Activated naive CD8-positive, alpha-beta T cell treated with anti-CD3 and anti-CD28 coated beads for 36 hours (primary cell): Measurements from ENCODE around the gene UGDH. TPM values are rescaled to one million over a fixed set of nuclear protein-coding genes. Genes with fewer than 3 reads are reported as not detected.
"Not testable (repeated sequence)": the region's sequence is repeated elsewhere in the genome, so short reads cannot be mapped to it uniquely, and the experiment has no call there.

Source experiments
- DNase-seq: peaks from one replicate; pipeline ENCODE4 v3.0.0; 2021
- H3K27ac Mint-ChIP-seq: one replicate; pipeline ENCODE4 v1.8.0; 2022; ENCODE audit warnings: mild to moderate bottlenecking, moderate library complexity, mixed read lengths
- H3K27me3 Mint-ChIP-seq: one replicate; pipeline ENCODE4 v1.8.0; 2022; ENCODE audit warnings: mild to moderate bottlenecking, mixed read lengths
- H3K36me3 Mint-ChIP-seq: one replicate; pipeline ENCODE4 v1.8.0; 2021; ENCODE audit warnings: mild to moderate bottlenecking, mixed read lengths
- H3K4me1 Mint-ChIP-seq: one replicate; pipeline ENCODE4 v1.8.0; 2021; ENCODE audit warnings: mixed read lengths
- H3K4me3 Mint-ChIP-seq: one replicate; pipeline ENCODE4 v1.8.0; 2022; ENCODE audit warnings: mild to moderate bottlenecking, moderate library complexity, mixed read lengths
- H3K9me3 Mint-ChIP-seq: one replicate; pipeline ENCODE4 v1.8.0; 2022; ENCODE audit warnings: mixed read lengths
- total RNA-seq, 2 experiments: library from RNA; stranded (reverse); gene quantifications; one replicate each; pipeline ENCODE4 v1.2.3, GENCODE V29; 2021

Gene UGDH
- total RNA-seq, 2 experiments from 2014 or later: 29.7 to 34.8 TPM

- Mint-ChIP-seq H3K4me1 (no peaks in the 10 kb centered on the region), H3K27me3 (no peaks in the 10 kb centered on the region), H3K36me3 (no peaks in the 10 kb centered on the region), H3K27ac (no peak overlapping the region), H3K9me3 (no peaks in the 10 kb centered on the region), H3K4me3 (no peak overlapping the region)
- DNase-seq: no peak
These were observed 15.4 kb upstream of the UGDH start for GRCh38 chr4:39542611-39543012.

DNA sequence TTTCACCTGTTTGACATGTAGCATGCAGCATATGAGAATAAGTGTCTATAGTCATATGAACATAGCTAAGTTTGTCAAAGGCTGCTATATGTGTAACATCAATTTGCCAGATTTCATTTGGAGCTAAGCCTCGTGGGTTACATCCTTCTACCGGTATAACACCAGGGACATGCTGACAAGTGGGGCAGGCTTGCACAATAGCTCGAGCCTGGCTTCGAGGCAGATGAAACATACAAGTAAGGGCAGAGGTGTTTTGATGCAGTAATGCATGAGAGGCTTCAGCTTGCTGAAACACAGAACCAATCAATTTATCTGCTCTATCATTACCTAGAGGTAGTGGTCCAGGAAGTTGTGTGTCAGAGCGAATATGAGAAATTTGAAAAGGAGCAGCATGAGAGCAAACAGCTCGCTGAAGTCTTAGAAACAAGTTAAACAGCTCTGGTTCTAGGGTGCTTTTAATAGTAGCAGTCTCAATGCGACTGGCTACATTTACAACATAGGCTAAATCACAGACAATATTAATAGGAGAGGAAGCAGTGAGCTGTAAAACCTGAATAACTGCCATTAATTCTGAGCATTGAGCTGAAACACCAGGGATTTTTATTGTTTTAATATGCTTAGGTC is 14.9 kb upstream of the UGDH start:
- Mint-ChIP-seq H3K9me3 (no peaks in the 10 kb centered on the region), H3K4me3 (no peak overlapping the region), H3K27ac (no peak overlapping the region), H3K4me1 (no peaks in the 10 kb centered on the region), H3K27me3 (no peaks in the 10 kb centered on the region), H3K36me3 (no peaks in the 10 kb centered on the region)
- no peak for DNase-seq

DNA sequence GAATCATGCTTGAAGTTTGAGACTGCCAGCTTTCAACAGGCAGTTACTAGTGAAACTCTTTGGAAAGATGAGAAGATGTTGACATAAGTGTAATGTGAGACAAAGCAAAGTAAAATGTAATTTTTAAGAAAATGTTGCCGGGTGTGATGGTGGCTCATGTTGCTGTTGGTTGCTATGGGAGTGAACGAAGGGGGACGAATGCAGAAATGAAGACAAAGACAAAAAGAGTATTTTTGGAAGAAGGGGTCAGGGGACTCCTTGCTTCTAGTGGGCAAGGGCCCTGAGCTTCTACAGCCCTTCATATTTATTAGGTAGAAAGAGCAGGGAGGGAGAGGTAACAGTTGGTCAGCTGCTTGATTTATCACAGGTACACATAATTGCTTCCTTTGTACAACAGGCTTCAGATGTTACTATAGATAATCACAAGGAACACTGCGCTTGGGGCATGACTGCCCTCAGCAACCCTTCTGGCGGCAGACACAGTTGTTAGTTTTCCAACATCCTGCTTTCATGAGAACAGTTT is 11.9 kb upstream of the UGDH start:
- Mint-ChIP-seq H3K4me3 (no peak overlapping the region), H3K27me3 (no peaks in the 10 kb centered on the region), H3K36me3 (peaks cover 6% of the 10 kb centered on the region), H3K27ac (no peak overlapping the region), H3K4me1 (no peaks in the 10 kb centered on the region), H3K9me3 (no peaks in the 10 kb centered on the region)
- DNase-seq: no peak

- H3K9me3 Mint-ChIP-seq: peaks cover 31% of the 10 kb centered on the region
- H3K4me1 Mint-ChIP-seq: no peaks in the 10 kb centered on the region
- no peak for DNase-seq
- no peak overlapping the region for H3K4me3 Mint-ChIP-seq
- H3K36me3 Mint-ChIP-seq: peaks cover 38% of the 10 kb centered on the region
- no peak overlapping the region for H3K27ac Mint-ChIP-seq
- H3K27me3 Mint-ChIP-seq: no peaks in the 10 kb centered on the region
These were observed 6.3 kb upstream of the UGDH start for GRCh38 chr4:39533541-39533940.

GRCh38 chr4:39532237-39532636 is 5.0 kb upstream of the UGDH start:
- not testable (repeated sequence) for H3K27me3 Mint-ChIP-seq, H3K4me3 Mint-ChIP-seq, H3K27ac Mint-ChIP-seq, H3K4me1 Mint-ChIP-seq, DNase-seq
- H3K9me3 Mint-ChIP-seq: peaks cover 31% of the 10 kb centered on the region
- H3K36me3 Mint-ChIP-seq: peaks cover 38% of the 10 kb centered on the region

DNA sequence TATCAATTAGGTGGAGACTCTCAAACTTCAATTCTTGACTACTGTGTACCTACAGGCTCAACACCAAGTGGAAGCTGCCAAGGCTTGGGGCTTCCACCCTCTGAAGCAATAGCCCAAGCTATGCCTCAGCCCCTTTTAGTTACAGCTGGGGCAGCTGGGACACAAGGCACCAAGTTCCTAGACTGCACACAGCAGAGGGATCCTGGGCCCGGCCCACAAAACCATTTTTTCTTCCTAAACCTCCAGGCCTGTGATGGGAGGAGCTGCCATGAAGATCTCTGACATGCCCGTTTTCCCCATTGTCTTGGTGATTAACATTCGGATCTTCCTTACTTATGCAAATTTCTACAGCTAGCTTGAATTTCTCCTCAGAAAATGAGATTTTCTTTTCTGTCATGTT is 3.4 kb upstream of the UGDH start:
- DNase-seq: no peak
- peaks cover 38% of the 10 kb centered on the region for H3K36me3 Mint-ChIP-seq
- peaks cover 14% of the 10 kb centered on the region for H3K4me1 Mint-ChIP-seq
- no peaks in the 10 kb centered on the region for H3K27me3 Mint-ChIP-seq
- no peak overlapping the region for H3K27ac Mint-ChIP-seq
- peaks cover 31% of the 10 kb centered on the region for H3K9me3 Mint-ChIP-seq
- H3K4me3 Mint-ChIP-seq: no peak overlapping the region

- DNase-seq: no peak
- peaks cover 36% of the 10 kb centered on the region for H3K36me3 Mint-ChIP-seq
- H3K4me3 Mint-ChIP-seq: no peak overlapping the region
- H3K4me1 Mint-ChIP-seq: peaks cover 18% of the 10 kb centered on the region
- no peak overlapping the region for H3K27ac Mint-ChIP-seq
- H3K9me3 Mint-ChIP-seq: peaks cover 31% of the 10 kb centered on the region
- no peaks in the 10 kb centered on the region for H3K27me3 Mint-ChIP-seq
These were observed 2.3 kb upstream of the UGDH start for GRCh38 chr4:39529534-39529933.

GRCh38 chr4:39528061-39528465 is 824 bp upstream of the UGDH start:
- Mint-ChIP-seq H3K9me3 (peaks cover 29% of the 10 kb centered on the region), H3K36me3 (peaks cover 29% of the 10 kb centered on the region), H3K4me3 (peak overlapping the region; percentile 96), H3K27ac (peak overlapping the region; percentile 69), H3K27me3 (no peaks in the 10 kb centered on the region), H3K4me1 (peaks cover 19% of the 10 kb centered on the region)
- DNase-seq: no peak

DNA sequence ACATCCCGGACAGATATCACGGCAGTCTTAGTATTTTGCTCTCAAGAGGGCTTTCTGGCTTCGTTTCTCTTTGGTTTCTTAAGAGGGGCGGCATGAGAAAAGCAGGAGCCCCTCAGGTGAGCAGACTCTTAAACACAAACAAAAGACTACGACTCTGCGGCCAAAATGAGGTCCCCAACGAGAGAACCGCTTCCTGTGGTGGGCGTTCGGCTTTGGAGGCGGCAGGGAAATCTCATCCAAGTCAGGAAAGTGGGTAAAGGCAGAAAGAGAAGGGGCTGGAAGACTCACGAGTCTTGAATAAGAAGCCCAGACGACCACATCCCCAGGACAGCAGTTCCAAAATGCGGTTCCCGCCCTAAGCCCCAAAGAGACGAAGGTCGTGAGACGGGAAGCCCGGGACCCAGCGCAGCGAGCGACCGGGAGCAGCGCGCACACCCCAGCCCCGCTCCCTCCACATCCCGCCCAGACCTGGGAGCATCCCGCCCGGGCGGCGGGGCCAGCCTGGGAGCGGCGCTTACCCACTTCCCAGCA is 409 bp downstream of the UGDH start:
- Mint-ChIP-seq H3K27me3 (no peaks in the 10 kb centered on the region), H3K4me1 (peaks cover 19% of the 10 kb centered on the region), H3K4me3 (peak overlapping the region; percentile 96), H3K9me3 (peaks cover 17% of the 10 kb centered on the region), H3K27ac (peak overlapping the region; percentile 89), H3K36me3 (peaks cover 17% of the 10 kb centered on the region)
- peak; percentile 51 for DNase-seq

- no peak for DNase-seq
- Mint-ChIP-seq H3K36me3 (peaks cover 9% of the 10 kb centered on the region), H3K27me3 (no peaks in the 10 kb centered on the region), H3K27ac (peak overlapping the region; percentile 89), H3K4me3 (peak overlapping the region; percentile 96), H3K4me1 (peaks cover 19% of the 10 kb centered on the region), H3K9me3 (peaks cover 10% of the 10 kb centered on the region)
These were observed 1.2 kb downstream of the UGDH start for GRCh38 chr4:39525822-39526690.

DNA sequence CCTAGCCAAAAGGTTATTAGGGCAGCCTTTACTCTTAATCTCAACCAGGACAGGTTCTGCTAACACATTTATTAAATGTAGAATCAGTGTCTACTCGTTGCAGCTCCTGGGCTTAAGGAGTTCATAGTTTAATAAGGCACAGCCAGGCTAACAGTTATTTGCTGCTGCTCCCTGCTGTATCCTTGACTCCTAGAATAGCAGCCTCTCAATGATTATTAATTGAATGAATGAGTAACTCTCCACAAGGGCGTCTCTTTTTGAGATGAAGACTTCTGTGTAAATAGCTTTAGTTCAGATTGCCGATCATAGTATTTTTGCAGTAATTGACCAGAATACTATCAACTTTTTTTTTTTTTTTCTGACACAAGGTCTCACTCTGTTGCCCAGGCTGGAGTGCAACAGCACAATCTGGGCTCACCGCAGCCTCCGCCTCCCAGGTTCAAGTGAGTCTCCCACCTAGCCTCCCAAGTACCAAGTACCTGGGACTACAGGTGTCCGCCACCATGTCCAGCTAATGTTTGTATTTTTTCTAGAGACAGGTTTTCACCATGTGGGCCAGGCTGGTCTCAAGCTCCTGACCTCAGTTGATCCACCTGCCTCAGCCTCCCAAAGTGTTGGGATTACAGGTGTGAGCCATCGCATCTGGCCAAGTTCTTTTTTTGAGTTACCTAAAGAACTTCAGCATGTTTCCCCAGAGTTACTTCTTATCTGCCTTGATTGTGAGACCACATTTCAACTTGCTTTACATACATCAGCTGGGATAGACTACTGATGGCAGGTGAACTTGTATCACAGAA is 2.9 kb downstream of the UGDH start:
- Mint-ChIP-seq H3K36me3 (no peaks in the 10 kb centered on the region), H3K9me3 (no peaks in the 10 kb centered on the region), H3K4me1 (peaks cover 19% of the 10 kb centered on the region), H3K27me3 (no peaks in the 10 kb centered on the region), H3K4me3 (no peak overlapping the region), H3K27ac (no peak overlapping the region)
- DNase-seq: no peak

DNA sequence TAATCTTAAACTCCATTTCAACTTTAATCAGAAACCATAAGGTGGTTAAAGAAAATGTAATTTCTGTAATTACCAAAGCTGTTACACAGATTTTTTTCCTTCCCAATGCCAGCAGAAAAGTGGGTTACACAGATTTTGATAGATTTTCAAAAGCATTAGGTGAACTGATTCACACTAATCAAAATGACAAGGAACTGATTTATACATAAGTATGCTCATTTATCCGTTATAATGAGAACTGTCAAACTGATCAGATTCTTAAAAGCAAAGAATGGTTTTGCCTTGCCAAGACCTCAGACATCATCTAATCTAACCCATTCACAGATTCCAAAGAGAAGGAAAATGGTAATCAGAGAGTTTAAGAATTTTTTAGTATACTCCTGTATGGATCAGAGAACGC is 5.2 kb downstream of the UGDH start:
- Mint-ChIP-seq H3K9me3 (no peaks in the 10 kb centered on the region), H3K27ac (no peak overlapping the region), H3K36me3 (no peaks in the 10 kb centered on the region), H3K4me1 (peaks cover 15% of the 10 kb centered on the region), H3K4me3 (no peak overlapping the region), H3K27me3 (no peaks in the 10 kb centered on the region)
- DNase-seq: no peak

- Mint-ChIP-seq H3K9me3 (no peaks in the 10 kb centered on the region), H3K27me3 (no peaks in the 10 kb centered on the region), H3K4me3 (no peak overlapping the region), H3K27ac (no peak overlapping the region), H3K4me1 (peaks cover 12% of the 10 kb centered on the region), H3K36me3 (no peaks in the 10 kb centered on the region)
- DNase-seq: no peak
These were observed 5.9 kb downstream of the UGDH start for GRCh38 chr4:39521253-39521919.

- Mint-ChIP-seq H3K27ac (no peak overlapping the region), H3K36me3 (no peaks in the 10 kb centered on the region), H3K27me3 (no peaks in the 10 kb centered on the region), H3K4me1 (no peaks in the 10 kb centered on the region), H3K9me3 (no peaks in the 10 kb centered on the region), H3K4me3 (no peak overlapping the region)
- no peak for DNase-seq
These were observed 8.8 kb downstream of the UGDH start for GRCh38 chr4:39518484-39518883.
